Progenitor cell of endocrine pancreas (in vitro differentiated cells): ENCODE results near the gene PHTF2. TPM values are rescaled to one million over a fixed set of nuclear protein-coding genes. Genes with fewer than 3 reads are reported as not detected.

Experiments used
- DNase-seq: peaks from one replicate; pipeline ENCODE4 v3.0.0; 2021; ENCODE audit warnings: low spot score; ENCODE audit not compliant: unreplicated experiment
- H3K27ac Mint-ChIP-seq: 2 replicates; pipeline ENCODE4 v1.8.0; 2021; ENCODE audit warnings: mild to moderate bottlenecking, moderate library complexity, mixed read lengths
- H3K27me3 Mint-ChIP-seq: 2 replicates; pipeline ENCODE4 v1.8.0; 2021; ENCODE audit warnings: mixed read lengths
- H3K36me3 Mint-ChIP-seq: 2 replicates; pipeline ENCODE4 v1.8.0; 2022; ENCODE audit warnings: mixed read lengths; ENCODE audit not compliant: insufficient read depth
- H3K4me1 Mint-ChIP-seq: 2 replicates; pipeline ENCODE4 v1.8.0; 2021; ENCODE audit warnings: low read depth, mixed read lengths
- H3K4me3 Mint-ChIP-seq: 2 replicates; pipeline ENCODE4 v1.8.0; 2021; ENCODE audit warnings: low read depth, mild to moderate bottlenecking, moderate library complexity, mixed read lengths
- H3K9me3 Mint-ChIP-seq: 2 replicates; pipeline ENCODE4 v1.8.0; 2021; ENCODE audit warnings: low read depth, mixed read lengths
- total RNA-seq: library from RNA; stranded (reverse); gene quantifications from 2 replicates; pipeline ENCODE4 v1.2.1, GENCODE V29; 2021
- TF ChIP-seq, protein P1 (sequence below): fragments of 200-600 bp; sonication (generic); IDR thresholded peaks from one replicate; pipeline ENCODE4 v1.5.0; 2021; ENCODE audit warnings: antibody characterized with exemption, mild to moderate bottlenecking; ENCODE audit not compliant: unreplicated experiment

PHTF2 gene
- total RNA-seq, 1 donor from 2014 or later, result 13.0 TPM

DNA sequence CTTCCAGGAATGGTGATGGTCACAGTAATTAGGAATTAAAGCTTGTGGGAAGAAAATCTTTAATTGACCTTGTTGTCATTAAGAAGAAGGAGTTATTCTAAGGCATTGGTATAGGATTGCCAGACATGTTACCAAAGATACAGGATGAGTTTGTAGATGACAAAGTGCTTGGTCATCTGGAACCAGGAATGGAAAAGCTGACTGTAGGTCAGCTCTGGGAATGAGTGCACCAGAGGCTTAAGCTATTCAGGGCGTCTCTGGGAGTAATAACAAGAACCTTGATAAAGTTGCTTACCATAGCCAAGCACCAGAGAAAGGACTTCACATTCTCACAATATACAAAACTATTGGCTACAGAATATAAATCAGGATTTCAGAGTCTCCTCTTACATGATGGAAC, 89.0 kb downstream of the PHTF2 start:
- H3K27ac Mint-ChIP-seq, result no peak overlapping the region
- no peak for DNase-seq
- no peaks in the 10 kb centered on the region for H3K36me3 Mint-ChIP-seq
- H3K4me1 Mint-ChIP-seq, result no peaks in the 10 kb centered on the region
- H3K27me3 Mint-ChIP-seq, result no peaks in the 10 kb centered on the region
- H3K9me3 Mint-ChIP-seq, result no peaks in the 10 kb centered on the region
- no peak overlapping the region for H3K4me3 Mint-ChIP-seq
- TF ChIP-seq, protein P1, sequence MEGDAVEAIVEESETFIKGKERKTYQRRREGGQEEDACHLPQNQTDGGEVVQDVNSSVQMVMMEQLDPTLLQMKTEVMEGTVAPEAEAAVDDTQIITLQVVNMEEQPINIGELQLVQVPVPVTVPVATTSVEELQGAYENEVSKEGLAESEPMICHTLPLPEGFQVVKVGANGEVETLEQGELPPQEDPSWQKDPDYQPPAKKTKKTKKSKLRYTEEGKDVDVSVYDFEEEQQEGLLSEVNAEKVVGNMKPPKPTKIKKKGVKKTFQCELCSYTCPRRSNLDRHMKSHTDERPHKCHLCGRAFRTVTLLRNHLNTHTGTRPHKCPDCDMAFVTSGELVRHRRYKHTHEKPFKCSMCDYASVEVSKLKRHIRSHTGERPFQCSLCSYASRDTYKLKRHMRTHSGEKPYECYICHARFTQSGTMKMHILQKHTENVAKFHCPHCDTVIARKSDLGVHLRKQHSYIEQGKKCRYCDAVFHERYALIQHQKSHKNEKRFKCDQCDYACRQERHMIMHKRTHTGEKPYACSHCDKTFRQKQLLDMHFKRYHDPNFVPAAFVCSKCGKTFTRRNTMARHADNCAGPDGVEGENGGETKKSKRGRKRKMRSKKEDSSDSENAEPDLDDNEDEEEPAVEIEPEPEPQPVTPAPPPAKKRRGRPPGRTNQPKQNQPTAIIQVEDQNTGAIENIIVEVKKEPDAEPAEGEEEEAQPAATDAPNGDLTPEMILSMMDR, result no peak

DNA sequence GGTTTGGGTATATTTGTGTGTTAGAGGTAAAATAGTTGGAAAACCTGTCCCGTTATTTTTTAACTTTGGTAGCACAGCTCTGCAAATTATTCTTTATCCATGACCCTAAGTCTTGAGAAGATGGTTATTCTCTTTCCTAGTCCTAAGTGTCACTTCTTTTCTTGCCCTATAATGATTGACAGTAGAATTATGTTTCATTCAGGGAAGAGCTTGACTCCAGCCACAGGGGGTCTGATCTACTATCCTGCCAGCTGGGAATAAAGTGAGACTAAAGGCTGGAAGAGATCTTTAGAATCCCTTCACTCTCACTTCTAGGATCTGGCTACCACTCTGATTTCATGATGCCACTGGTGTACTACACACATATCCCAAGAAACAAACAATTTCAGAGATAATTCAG, 90.4 kb downstream of the PHTF2 start:
- TF ChIP-seq, protein P1, result no peak
- no peak for DNase-seq
- H3K4me3 Mint-ChIP-seq, result no peak overlapping the region
- H3K36me3 Mint-ChIP-seq, result no peaks in the 10 kb centered on the region
- no peaks in the 10 kb centered on the region for H3K4me1 Mint-ChIP-seq
- no peaks in the 10 kb centered on the region for H3K27me3 Mint-ChIP-seq
- H3K9me3 Mint-ChIP-seq, result no peaks in the 10 kb centered on the region
- H3K27ac Mint-ChIP-seq, result no peak overlapping the region

DNA sequence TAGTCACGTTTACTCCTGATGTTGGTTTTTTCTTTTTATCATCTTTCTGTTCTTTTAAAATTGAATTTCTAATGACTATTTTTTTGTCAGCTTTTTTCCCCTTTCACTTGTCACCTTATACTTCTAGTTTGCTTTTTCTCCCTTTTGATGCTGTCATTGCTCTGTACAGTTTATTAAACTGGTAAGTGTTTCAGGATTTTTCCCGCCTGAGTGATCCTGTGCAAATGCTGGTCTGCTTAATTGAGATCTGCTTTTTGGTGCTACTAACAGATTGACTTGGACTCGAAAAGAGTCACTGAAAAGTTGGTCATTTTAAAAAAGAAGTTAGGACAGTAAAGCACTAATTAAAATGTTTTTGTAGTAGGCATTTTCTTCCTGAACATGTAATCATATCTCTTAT, 95.2 kb downstream of the PHTF2 start:
- no peaks in the 10 kb centered on the region for H3K27me3 Mint-ChIP-seq
- H3K4me3 Mint-ChIP-seq, result no peak overlapping the region
- no peak for DNase-seq
- H3K4me1 Mint-ChIP-seq, result no peaks in the 10 kb centered on the region
- TF ChIP-seq, protein P1, result no peak
- no peaks in the 10 kb centered on the region for H3K36me3 Mint-ChIP-seq
- no peak overlapping the region for H3K27ac Mint-ChIP-seq
- H3K9me3 Mint-ChIP-seq, result no peaks in the 10 kb centered on the region

DNA sequence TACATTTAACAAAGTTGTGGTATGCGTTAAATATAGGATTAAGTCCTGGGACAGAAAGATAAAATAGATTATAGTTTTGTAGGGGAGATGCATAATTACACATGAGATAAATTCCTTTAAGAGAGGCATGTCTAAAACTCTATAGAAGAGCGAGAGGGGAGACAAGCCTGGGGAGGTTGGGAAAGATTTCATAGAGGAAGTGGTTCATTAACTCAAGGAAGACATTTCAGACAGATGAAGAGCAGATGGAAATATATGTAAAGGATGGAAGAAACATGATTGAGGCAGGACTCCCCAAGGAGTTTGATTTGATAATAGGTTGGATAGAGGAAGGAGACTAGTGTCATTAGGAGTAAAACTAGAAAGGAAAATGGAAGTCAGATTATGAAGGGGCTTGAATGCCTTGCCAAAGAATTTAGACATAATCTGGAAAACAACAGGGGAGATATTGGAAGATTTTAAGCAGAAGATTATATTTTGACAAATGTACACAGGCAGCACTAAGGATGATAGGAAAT, 96.1 kb downstream of the PHTF2 start:
- Mint-ChIP-seq H3K9me3 (no peaks in the 10 kb centered on the region), H3K27ac (no peak overlapping the region), H3K27me3 (no peaks in the 10 kb centered on the region), H3K4me3 (no peak overlapping the region), H3K36me3 (no peaks in the 10 kb centered on the region), H3K4me1 (no peaks in the 10 kb centered on the region)
- TF ChIP-seq, protein P1, result no peak
- no peak for DNase-seq

DNA sequence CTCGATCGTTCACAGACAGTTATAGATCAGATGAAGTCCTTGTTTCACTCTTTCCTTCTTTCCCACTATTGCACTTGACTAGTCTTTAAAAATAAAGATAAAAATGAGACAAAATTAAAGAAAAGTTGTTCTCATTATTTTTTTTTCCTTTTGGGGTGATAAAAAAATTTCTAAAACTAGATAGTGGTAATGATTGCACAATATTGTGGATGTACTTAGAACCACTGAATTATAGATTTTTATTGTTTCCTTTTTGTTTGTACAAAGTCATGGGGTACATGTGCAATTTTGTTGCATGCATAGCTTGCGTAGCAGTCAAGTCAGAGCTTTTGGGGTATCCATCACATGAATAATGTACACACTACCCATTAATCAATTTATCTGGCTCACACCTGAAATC, 97.3 kb downstream of the PHTF2 start:
- Mint-ChIP-seq H3K27ac (no peak overlapping the region), H3K9me3 (no peaks in the 10 kb centered on the region), H3K4me1 (no peaks in the 10 kb centered on the region), H3K36me3 (no peaks in the 10 kb centered on the region), H3K27me3 (no peaks in the 10 kb centered on the region), H3K4me3 (no peak overlapping the region)
- TF ChIP-seq, protein P1, result no peak
- DNase-seq, result no peak
